Measurements from ENCODE around the gene IFITM5.

DNA sequence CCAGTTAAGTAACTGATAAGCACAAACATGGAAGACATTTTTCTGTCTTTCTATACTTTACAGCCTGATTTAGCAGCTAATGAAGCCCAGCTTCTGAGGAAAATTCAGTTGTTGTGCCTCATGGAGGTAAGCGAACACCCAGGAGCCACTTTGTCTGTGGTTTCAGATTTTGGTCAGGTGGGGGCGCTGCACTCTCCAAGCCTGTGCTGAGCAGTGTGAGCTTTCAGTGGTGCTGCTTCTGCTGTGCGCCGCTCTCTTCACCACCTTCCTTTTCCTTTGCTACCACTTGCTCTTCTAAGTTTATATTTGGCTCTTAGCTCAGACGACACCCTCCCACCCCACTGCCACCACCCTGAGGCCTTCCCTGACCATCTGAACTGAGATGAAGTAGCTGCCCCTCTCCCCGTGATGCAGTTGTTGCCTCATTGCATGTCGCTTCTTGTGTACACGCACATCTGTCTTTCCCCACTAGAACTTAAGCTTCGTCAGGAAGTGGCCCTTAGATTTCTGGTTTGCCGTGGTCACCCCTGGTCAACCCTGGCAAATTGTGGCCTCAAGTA, 48.5 kb downstream of the IFITM5 start:
- TF ChIP-seq, protein P1, sequence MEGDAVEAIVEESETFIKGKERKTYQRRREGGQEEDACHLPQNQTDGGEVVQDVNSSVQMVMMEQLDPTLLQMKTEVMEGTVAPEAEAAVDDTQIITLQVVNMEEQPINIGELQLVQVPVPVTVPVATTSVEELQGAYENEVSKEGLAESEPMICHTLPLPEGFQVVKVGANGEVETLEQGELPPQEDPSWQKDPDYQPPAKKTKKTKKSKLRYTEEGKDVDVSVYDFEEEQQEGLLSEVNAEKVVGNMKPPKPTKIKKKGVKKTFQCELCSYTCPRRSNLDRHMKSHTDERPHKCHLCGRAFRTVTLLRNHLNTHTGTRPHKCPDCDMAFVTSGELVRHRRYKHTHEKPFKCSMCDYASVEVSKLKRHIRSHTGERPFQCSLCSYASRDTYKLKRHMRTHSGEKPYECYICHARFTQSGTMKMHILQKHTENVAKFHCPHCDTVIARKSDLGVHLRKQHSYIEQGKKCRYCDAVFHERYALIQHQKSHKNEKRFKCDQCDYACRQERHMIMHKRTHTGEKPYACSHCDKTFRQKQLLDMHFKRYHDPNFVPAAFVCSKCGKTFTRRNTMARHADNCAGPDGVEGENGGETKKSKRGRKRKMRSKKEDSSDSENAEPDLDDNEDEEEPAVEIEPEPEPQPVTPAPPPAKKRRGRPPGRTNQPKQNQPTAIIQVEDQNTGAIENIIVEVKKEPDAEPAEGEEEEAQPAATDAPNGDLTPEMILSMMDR (IDR thresholded peaks at IDR 0.05; ENCODE audit: poor library complexity), result peak; percentile 61
- TF ChIP-seq EZH2 (IDR thresholded peaks at IDR 0.05; ENCODE audit: borderline replicate concordance), result no peak
- no peak for TF ChIP-seq EZH2phosphoT487 (IDR thresholded peaks at IDR 0.05; ENCODE audit: low read depth, severe bottlenecking, unreplicated experiment)
